ENCODE results near the gene ARHGAP40.

The ARHGAP40 gene

DNA sequence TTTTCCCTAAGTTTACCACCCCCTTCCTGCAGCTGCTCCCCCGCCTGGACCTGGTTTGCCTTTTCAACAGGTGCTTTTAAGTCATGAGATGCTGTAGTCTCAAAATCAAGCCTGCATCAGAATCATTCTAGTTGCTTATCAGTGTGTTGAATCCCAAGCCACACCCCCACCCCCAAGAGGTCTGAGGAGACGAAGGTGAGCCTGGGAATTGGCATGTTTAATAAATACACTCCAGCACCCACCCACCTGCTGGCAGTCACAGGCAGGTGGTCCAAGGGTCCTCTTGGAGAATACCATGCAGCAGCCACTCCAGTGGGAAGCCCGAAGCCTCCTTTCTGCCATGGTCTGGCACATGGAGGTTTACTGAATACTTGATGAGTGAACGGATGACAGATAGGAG, 21.7 kb upstream of the ARHGAP40 start:
- H3K27ac ChIP-seq, result no peak overlapping the region
- TF ChIP-seq CTCF (conservative IDR thresholded peaks at IDR 0.05), result no peak
- TF ChIP-seq ZFX (IDR thresholded peaks at IDR 0.05), result no peak

- no peak within 1 kb of the TSS for H3K27ac ChIP-seq
- TF ChIP-seq CTCF (conservative IDR thresholded peaks at IDR 0.05) (no peak), ZFX (IDR thresholded peaks at IDR 0.05) (no peak)
These were observed 20.6 kb upstream of the ARHGAP40 start, which contains the start of gene ADIG for GRCh38 chr20:38581013-38581412. TSS of gene ADIG (plus strand) at chr20:38581197. CDS start at chr20:38581251, 54 bp downstream.

GRCh38 chr20:38581830-38582358, 19.7 kb upstream of the ARHGAP40 start:
- TF ChIP-seq ZFX (IDR thresholded peaks at IDR 0.05) (no peak), CTCF (conservative IDR thresholded peaks at IDR 0.05) (no peak)
- H3K27ac ChIP-seq, result no peak overlapping the region

- TF ChIP-seq ZFX (IDR thresholded peaks at IDR 0.05), result no peak
- no peak for TF ChIP-seq CTCF (conservative IDR thresholded peaks at IDR 0.05)
These were observed 18.3 kb upstream of the ARHGAP40 start for GRCh38 chr20:38583306-38583705.

DNA sequence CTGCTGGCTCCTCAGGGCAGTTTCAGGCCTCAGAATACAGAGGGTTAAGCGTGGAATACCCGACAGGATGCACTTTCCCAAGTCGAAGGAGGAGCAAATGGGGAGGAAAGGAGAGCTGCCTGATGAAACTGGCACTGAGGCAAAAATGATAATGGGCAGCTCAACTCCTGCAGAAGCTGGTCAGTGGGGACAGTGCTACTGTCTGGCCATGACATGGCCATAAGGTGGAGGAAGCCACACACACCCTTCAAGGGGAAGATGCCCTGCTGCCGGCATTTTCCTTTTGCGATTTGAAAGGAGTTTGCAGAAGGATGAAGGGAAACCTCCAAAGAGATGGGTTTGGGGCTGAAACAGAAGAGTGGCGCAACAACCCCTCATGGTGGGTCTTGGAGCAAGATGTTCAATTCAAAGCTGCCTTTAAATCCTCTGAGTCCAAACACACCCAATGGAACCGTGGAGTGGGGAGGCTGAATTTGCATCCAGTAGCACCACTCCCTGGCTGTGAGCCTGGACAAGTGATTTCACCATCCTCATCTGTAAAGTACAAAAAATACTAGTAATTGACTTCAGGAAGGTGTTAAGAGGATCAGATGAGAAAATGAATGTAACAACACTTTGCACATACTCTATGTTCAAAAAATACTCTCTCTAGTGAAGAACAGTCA, 17.4 kb upstream of the ARHGAP40 start:
- no peak overlapping the region for H3K27ac ChIP-seq
- TF ChIP-seq ZFX (IDR thresholded peaks at IDR 0.05), result no peak

More at GRCh38 chr20:38583306-38583705, 18.3 kb upstream of the ARHGAP40 start:
- no peak overlapping the region for H3K27ac ChIP-seq

GRCh38 chr20:38585404-38586180, 16.0 kb upstream of the ARHGAP40 start:
- peak overlapping the region; percentile 46 for H3K27ac ChIP-seq
- TF ChIP-seq ZFX (IDR thresholded peaks at IDR 0.05) (peak; percentile 22; the same call in 1 of the 2 replicates), CTCF (conservative IDR thresholded peaks at IDR 0.05) (no peak)

- H3K27ac ChIP-seq, result peak overlapping the region; percentile 46
- TF ChIP-seq CTCF (conservative IDR thresholded peaks at IDR 0.05) (no peak), ZFX (IDR thresholded peaks at IDR 0.05) (no peak)
These were observed 15.5 kb upstream of the ARHGAP40 start for GRCh38 chr20:38586181-38586525.
